H7 (cell line): ENCODE data around the gene SEC14L5. TPM values are rescaled to one million over a fixed set of nuclear protein-coding genes. Genes with fewer than 3 reads are reported as not detected.
"Not testable (repeated sequence)": the region's sequence is repeated elsewhere in the genome, so short reads cannot be mapped to it uniquely, and the experiment has no call there.

Experiments
- DNase-seq: peaks from one replicate; pipeline ENCODE4 v3.0.0; 2012
- H3K27me3 ChIP-seq: 2 replicates; pipeline ENCODE4 v1.6.0; 2011; ENCODE audit warnings: mild to moderate bottlenecking, low read length; ENCODE audit not compliant: control insufficient read depth, insufficient read depth
- H3K36me3 ChIP-seq: replicated peaks from 2 replicates; pipeline ENCODE4 v1.5.1; 2011; ENCODE audit warnings: low read length; ENCODE audit not compliant: control insufficient read depth, insufficient read depth
- H3K4me3 ChIP-seq: 2 replicates; pipeline ENCODE4 v1.5.1; 2011; ENCODE audit warnings: low read depth, mild to moderate bottlenecking, control low read depth, low read length, moderate library complexity; ENCODE audit not compliant: insufficient read depth
- total RNA-seq: library from RNA; depleted of rRNA; stranded (reverse); fragments of >200 nt; shearing (Covaris generic); gene quantifications from 2 replicates; pipeline ENCODE4 v1.2.3, GENCODE V29; 2014

The SEC14L5 gene
- total RNA-seq, 1 experiment from 2014 or later, result 2.1 TPM

- H3K27me3 ChIP-seq, result peaks cover 4% of the 10 kb centered on the region
- H3K36me3 ChIP-seq, result no peaks in the 10 kb centered on the region
- H3K4me3 ChIP-seq, result no peak overlapping the region
- no peak for DNase-seq
Measured at GRCh38 chr16:4954714-4955113, 3.4 kb upstream of the SEC14L5 start.

- Histone ChIP-seq H3K36me3 (no peaks in the 10 kb centered on the region), H3K27me3 (peaks cover 6% of the 10 kb centered on the region), H3K4me3 (peak overlapping the region; percentile 60)
- no peak for DNase-seq
Measured at GRCh38 chr16:4957420-4957719, 760 bp upstream of the SEC14L5 start.

- Histone ChIP-seq H3K27me3 (peaks cover 6% of the 10 kb centered on the region), H3K36me3 (no peaks in the 10 kb centered on the region), H3K4me3 (peak overlapping the region; percentile 37)
- peak; percentile 33 for DNase-seq
Measured at GRCh38 chr16:4958510-4959438, 644 bp downstream of the SEC14L5 start.

GRCh38 chr16:4960579-4960978 lies 2.4 kb downstream of the SEC14L5 start:
- no peak for DNase-seq
- peaks cover 6% of the 10 kb centered on the region for H3K27me3 ChIP-seq
- H3K4me3 ChIP-seq, result no peak overlapping the region
- H3K36me3 ChIP-seq, result no peaks in the 10 kb centered on the region

- peaks cover 6% of the 10 kb centered on the region for H3K27me3 ChIP-seq
- no peak for DNase-seq
- no peak overlapping the region for H3K4me3 ChIP-seq
- H3K36me3 ChIP-seq, result no peaks in the 10 kb centered on the region
Measured at GRCh38 chr16:4962716-4963115, 4.6 kb downstream of the SEC14L5 start.

- DNase-seq, H3K4me3 ChIP-seq, H3K27me3 ChIP-seq, H3K36me3 ChIP-seq: not testable (repeated sequence)
Measured at GRCh38 chr16:4963527-4963926, 5.4 kb downstream of the SEC14L5 start.

- H3K36me3 ChIP-seq, result no peaks in the 10 kb centered on the region
- no peaks in the 10 kb centered on the region for H3K27me3 ChIP-seq
- no peak for DNase-seq
- no peak overlapping the region for H3K4me3 ChIP-seq
Measured at GRCh38 chr16:4966736-4967453, 8.8 kb downstream of the SEC14L5 start.

GRCh38 chr16:4968278-4968677 lies 10.1 kb downstream of the SEC14L5 start:
- H3K36me3 ChIP-seq, DNase-seq, H3K4me3 ChIP-seq, H3K27me3 ChIP-seq: not testable (repeated sequence)

- no peaks in the 10 kb centered on the region for H3K27me3 ChIP-seq
- H3K36me3 ChIP-seq, result no peaks in the 10 kb centered on the region
- H3K4me3 ChIP-seq, result no peak overlapping the region
- peak; percentile 69 for DNase-seq
Measured at GRCh38 chr16:4968879-4969483, 10.9 kb downstream of the SEC14L5 start.

GRCh38 chr16:4970010-4970409 lies 11.9 kb downstream of the SEC14L5 start:
- no peaks in the 10 kb centered on the region for H3K36me3 ChIP-seq
- DNase-seq, result peak; percentile 66

GRCh38 chr16:4972938-4973587 lies 14.9 kb downstream of the SEC14L5 start:
- Histone ChIP-seq H3K36me3 (no peaks in the 10 kb centered on the region), H3K27me3 (no peaks in the 10 kb centered on the region), H3K4me3 (no peak overlapping the region)
- peak; percentile 30 for DNase-seq

More at GRCh38 chr16:4970010-4970409, 11.9 kb downstream of the SEC14L5 start:
- no peaks in the 10 kb centered on the region for H3K27me3 ChIP-seq
- H3K4me3 ChIP-seq, result no peak overlapping the region

- no peaks in the 10 kb centered on the region for H3K36me3 ChIP-seq
- no peak for DNase-seq
- H3K27me3 ChIP-seq, result no peaks in the 10 kb centered on the region
- H3K4me3 ChIP-seq, result no peak overlapping the region
Measured at GRCh38 chr16:4976079-4976478, 17.9 kb downstream of the SEC14L5 start.

GRCh38 chr16:4976611-4977145 lies 18.5 kb downstream of the SEC14L5 start:
- DNase-seq, result no peak
- H3K27me3 ChIP-seq, result no peaks in the 10 kb centered on the region
- no peaks in the 10 kb centered on the region for H3K36me3 ChIP-seq
- H3K4me3 ChIP-seq, result no peak overlapping the region

- no peaks in the 10 kb centered on the region for H3K27me3 ChIP-seq
- H3K36me3 ChIP-seq, result no peaks in the 10 kb centered on the region
- no peak for DNase-seq
- no peak overlapping the region for H3K4me3 ChIP-seq
Measured at GRCh38 chr16:4979164-4979563, 21.0 kb downstream of the SEC14L5 start.
